Spleen (tissue), 11 donors: ENCODE data around the gene CDX1. TPM values are rescaled to one million over a fixed set of nuclear protein-coding genes. Genes with fewer than 3 reads are reported as not detected.

Experiments used
- DNase-seq: peaks from one replicate; pipeline ENCODE4 v3.0.0-alpha.2; 2020
- H3K27ac ChIP-seq, 8 donors: fragments of 200-600 bp; sonication (generic) in 7 of 8; 1 replicate in 4 of 8; 2 replicates in 4 of 8; pipeline versions ENCODE4 v1.5.0 to v1.8.0; 2016 to 2021; ENCODE audit warnings: inconsistent platforms in 4 of 8, mild to moderate bottlenecking in 4 of 8, moderate library complexity in 1 of 8
- H3K27me3 ChIP-seq, 7 donors: fragments of 200-600 bp; sonication (generic) in 6 of 7; replicated peaks in 1 of 7; 1 replicate in 4 of 7; 2 replicates in 3 of 7; pipeline versions ENCODE4 v1.5.0 to v1.8.0; 2016 to 2021; ENCODE audit warnings: inconsistent platforms in 3 of 7, mild to moderate bottlenecking in 1 of 7
- H3K36me3 ChIP-seq, 6 donors: fragments of 200-600 bp; sonication (generic) in 5 of 6; 1 replicate in 4 of 6; 2 replicates in 2 of 6; pipeline versions ENCODE4 v1.5.0 to v1.8.0; 2016 to 2021; ENCODE audit warnings: inconsistent platforms in 2 of 6
- H3K4me1 ChIP-seq, 6 donors: fragments of 200-600 bp; sonication (generic) in 5 of 6; 1 replicate in 3 of 6; 2 replicates in 3 of 6; pipeline versions ENCODE4 v1.5.0 to v1.8.0; 2016 to 2021; ENCODE audit warnings: inconsistent platforms in 3 of 6
- H3K4me3 ChIP-seq, 8 donors: fragments of 200-600 bp; sonication (generic) in 7 of 8; 1 replicate in 4 of 8; 2 replicates in 4 of 8; pipeline versions ENCODE4 v1.5.0 to v1.8.0; 2016 to 2021; ENCODE audit warnings: inconsistent platforms in 4 of 8, mild to moderate bottlenecking in 4 of 8, moderate library complexity in 2 of 8
- H3K9me3 ChIP-seq, 8 donors: fragments of 200-600 bp; sonication (generic) in 7 of 8; 1 replicate in 4 of 8; 2 replicates in 4 of 8; pipeline versions ENCODE4 v1.5.0 to v1.8.0; 2016 to 2021; ENCODE audit warnings: inconsistent platforms in 4 of 8
- POLR2A ChIP-seq, 3 donors: fragments of 450-650 bp; IDR thresholded peaks; one replicate each; pipeline ENCODE4 v1.5.1; 2017; ENCODE audit warnings: antibody characterized with exemption in 3 of 3, mild to moderate bottlenecking in 1 of 3
- POLR2AphosphoS5 ChIP-seq, 3 donors: sonication (generic); formaldehyde crosslinking; IDR thresholded peaks; one replicate each; pipeline ENCODE4 v1.5.1; 2017; ENCODE audit warnings: antibody characterized with exemption in 3 of 3
- WGBS, 5 donors: extraction: QIAGEN DNeasy Blood & Tissue Kit in 3 of 5; methylation state at CpG; one replicate each; pipeline versions ENCODE4 v1.1.5 to v1.1.7; 2013 to 2018; 5-methylcytosine and 5-hydroxymethylcytosine counted together
- intact Hi-C: fragments of 100-400 bp; cut with DNase I; formaldehyde crosslinking; loops from one replicate; pipeline ENCODE4 v1.15.0; 2023; ENCODE audit warnings: low total_unique reads
- polyA plus RNA-seq, 3 donors: library from polyadenylated mRNA; stranded (reverse); fragments of 200-250 nt; gene quantifications; one replicate each; pipeline ENCODE4 v1.2.1, GENCODE V29; 2013
- total RNA-seq, 7 donors: library from RNA; depleted of rRNA in 3 of 7; stranded (reverse); fragments of >200 nt in 3 of 7; fragmentation: NEBNext Ultra II Directional in 4 of 7; extraction: Animal tissue kit (Norgen Biotek cat#: 25700) in 4 of 7; gene quantifications; one replicate each; pipeline versions ENCODE4 v1.1.0 to v1.2.1, GENCODE V29; 2016 to 2021
- TF ChIP-seq, protein P1 (sequence below), 11 experiments: fragments of 200-600 bp in 7 of 11; fragments of 450-650 bp in 4 of 11; sonication (generic) in 4 of 11; IDR thresholded peaks in 8 of 11; conservative IDR thresholded peaks in 3 of 11; 1 replicate in 7 of 11; 2 replicates in 4 of 11; pipeline versions ENCODE4 v1.4.0 to v1.8.0; 2016 to 2021; ENCODE audit warnings: antibody characterized with exemption in 11 of 11, inconsistent platforms in 4 of 11, mild to moderate bottlenecking in 1 of 11
- donor health status: healthy with polysubstance abuse.
- donor health status: DM: no; HTN: no; CAD: no; lungs with moderate emphysema.
- donor health status: DM: no; HTN: no; CAD: no.
- donor health status: Bipolar disorder and iron deficiency.
- donor health status: healthy.
- donor health status: DM: no; HTN: no; CAD: no.
- donor health status: DM: yes; HTN: yes; CAD: no.

The CDX1 gene
- total and polyA plus RNA-seq, 10 donors: 0.25 to 1.3 (median 0.41) TPM; not detected in 5

DNA sequence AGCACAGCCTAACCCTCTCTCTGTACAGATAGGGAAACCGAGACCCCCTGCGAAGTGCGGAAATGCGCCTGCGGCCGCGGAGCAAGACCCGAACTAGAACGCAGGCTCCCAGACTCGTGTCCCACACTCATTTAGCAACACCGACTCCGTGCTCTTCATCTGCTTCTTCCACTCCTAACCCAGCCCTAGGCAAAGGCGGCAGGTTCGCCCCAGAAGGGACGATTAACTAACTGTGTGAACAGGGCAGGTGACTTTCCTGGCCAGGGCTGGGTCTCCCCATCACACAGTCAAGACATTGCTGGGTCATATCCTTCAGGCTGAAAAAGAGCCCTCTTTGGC, 903 bp downstream of the CDX1 start:
- H3K27ac ChIP-seq: no peak overlapping the region
- no peak for TF ChIP-seq POLR2AphosphoS5 (IDR thresholded peaks at IDR 0.05)
- no peak for TF ChIP-seq POLR2A (IDR thresholded peaks at IDR 0.05)
- TF ChIP-seq, protein P1, sequence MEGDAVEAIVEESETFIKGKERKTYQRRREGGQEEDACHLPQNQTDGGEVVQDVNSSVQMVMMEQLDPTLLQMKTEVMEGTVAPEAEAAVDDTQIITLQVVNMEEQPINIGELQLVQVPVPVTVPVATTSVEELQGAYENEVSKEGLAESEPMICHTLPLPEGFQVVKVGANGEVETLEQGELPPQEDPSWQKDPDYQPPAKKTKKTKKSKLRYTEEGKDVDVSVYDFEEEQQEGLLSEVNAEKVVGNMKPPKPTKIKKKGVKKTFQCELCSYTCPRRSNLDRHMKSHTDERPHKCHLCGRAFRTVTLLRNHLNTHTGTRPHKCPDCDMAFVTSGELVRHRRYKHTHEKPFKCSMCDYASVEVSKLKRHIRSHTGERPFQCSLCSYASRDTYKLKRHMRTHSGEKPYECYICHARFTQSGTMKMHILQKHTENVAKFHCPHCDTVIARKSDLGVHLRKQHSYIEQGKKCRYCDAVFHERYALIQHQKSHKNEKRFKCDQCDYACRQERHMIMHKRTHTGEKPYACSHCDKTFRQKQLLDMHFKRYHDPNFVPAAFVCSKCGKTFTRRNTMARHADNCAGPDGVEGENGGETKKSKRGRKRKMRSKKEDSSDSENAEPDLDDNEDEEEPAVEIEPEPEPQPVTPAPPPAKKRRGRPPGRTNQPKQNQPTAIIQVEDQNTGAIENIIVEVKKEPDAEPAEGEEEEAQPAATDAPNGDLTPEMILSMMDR (IDR thresholded peaks at IDR 0.05 in 8 of 11, conservative IDR thresholded peaks at IDR 0.05 in 3 of 11): no peak
- H3K27me3 ChIP-seq: peaks cover 5 to 63% (median 29%) of the 10 kb centered on the region in 7 donors
- H3K9me3 ChIP-seq: no peaks in the 10 kb centered on the region
- H3K4me3 ChIP-seq: no peak overlapping the region
- intact Hi-C loops: no loop called here
- H3K4me1 ChIP-seq: peaks cover 0 to 25% (median 5%) of the 10 kb centered on the region in 6 donors
- 46 to 85% (median 54%) methylated on average over 14 to 15 of the region's 15 CpGs for WGBS, 5 donors
- H3K36me3 ChIP-seq: no peaks in the 10 kb centered on the region
- DNase-seq: no peak

DNA sequence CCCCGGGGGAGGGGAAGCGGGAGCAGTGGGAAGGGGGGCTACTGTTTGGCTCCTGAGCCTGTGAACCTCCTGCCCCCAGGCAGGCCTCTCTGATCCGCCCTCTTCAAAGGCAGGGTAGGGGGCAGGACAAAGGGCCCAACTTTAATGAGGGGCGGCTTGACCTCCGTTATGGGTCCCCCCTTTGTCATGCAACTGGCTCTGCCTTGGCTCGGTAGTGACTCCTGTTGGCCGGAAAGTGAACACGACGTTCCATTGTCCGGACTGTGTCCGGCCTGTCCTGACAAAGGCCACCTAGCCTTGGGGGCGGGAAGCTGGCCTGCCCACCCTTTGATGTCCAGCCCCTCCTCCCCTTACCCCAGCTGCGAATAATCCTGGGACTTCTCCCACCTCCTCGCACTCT, 1.3 kb downstream of the CDX1 start:
- intact Hi-C loops: no loop called here
- Histone ChIP-seq H3K36me3 (no peaks in the 10 kb centered on the region), H3K9me3 (no peaks in the 10 kb centered on the region), H3K27ac (no peak overlapping the region), H3K4me1 (peaks cover 0 to 24% (median 5%) of the 10 kb centered on the region in 6 donors), H3K27me3 (peaks cover 5 to 63% (median 29%) of the 10 kb centered on the region in 7 donors), H3K4me3 (no peak overlapping the region)
- 81 to 90% (median 87%) methylated on average over 14 of the region's 14 CpGs for WGBS, 5 donors
- no peak for DNase-seq
- TF ChIP-seq POLR2AphosphoS5 (IDR thresholded peaks at IDR 0.05): no peak
- no peak for TF ChIP-seq POLR2A (IDR thresholded peaks at IDR 0.05)
- TF ChIP-seq, protein P1 (IDR thresholded peaks at IDR 0.05 in 8 of 11, conservative IDR thresholded peaks at IDR 0.05 in 3 of 11): no peak

DNA sequence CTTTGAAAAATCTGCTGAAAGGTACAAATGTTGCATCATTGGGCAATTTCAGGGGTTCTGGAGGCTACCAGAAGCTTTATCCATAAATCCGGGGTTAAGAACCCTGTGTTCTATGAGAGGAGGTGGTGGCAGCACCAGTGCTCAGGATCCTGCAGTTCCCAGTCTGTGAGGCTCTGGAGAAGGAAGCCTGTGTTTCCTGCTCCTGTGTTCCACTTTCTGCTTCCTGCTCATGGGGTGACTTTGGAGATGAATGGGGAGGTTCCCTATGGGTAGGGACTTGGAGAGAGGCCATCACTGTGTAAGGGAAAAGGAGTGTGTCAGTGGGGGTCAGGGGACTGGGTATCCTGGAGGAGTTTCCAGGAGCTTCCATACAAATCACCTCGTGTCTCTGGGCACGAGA, 2.3 kb downstream of the CDX1 start:
- intact Hi-C loops: no loop called here
- H3K27me3 ChIP-seq: peaks cover 5 to 63% (median 29%) of the 10 kb centered on the region in 7 donors
- 31 to 50% (median 40%) methylated on average over 3 of the region's 3 CpGs for WGBS, 5 donors
- TF ChIP-seq, protein P1 (IDR thresholded peaks at IDR 0.05 in 8 of 11, conservative IDR thresholded peaks at IDR 0.05 in 3 of 11): no peak
- no peak for TF ChIP-seq POLR2A (IDR thresholded peaks at IDR 0.05)
- TF ChIP-seq POLR2AphosphoS5 (IDR thresholded peaks at IDR 0.05): no peak
- H3K4me1 ChIP-seq: peaks cover 0 to 15% (median 5%) of the 10 kb centered on the region in 6 donors
- no peak overlapping the region for H3K27ac ChIP-seq
- no peak overlapping the region for H3K4me3 ChIP-seq
- no peaks in the 10 kb centered on the region for H3K9me3 ChIP-seq
- no peak for DNase-seq
- no peaks in the 10 kb centered on the region for H3K36me3 ChIP-seq

DNA sequence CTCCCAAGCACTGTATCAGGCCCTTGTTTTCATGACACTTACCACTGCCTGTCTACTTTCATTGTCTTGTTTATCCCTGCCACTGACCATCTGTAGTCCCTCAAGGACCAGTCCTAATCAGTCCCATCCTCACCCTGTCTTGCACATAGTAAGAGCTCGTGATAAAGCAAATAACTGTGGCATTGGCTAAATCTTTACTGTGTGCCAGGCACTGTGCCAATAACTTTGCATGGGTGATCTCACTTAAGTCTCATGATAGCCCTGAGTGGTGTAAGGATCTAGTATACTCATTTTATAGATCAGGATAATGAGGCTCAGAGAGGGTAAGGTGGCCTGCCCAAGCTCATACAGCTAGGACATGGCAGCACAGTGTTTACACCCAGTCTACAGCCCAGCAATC, 5.6 kb downstream of the CDX1 start:
- TF ChIP-seq, protein P1 (IDR thresholded peaks at IDR 0.05 in 8 of 11, conservative IDR thresholded peaks at IDR 0.05 in 3 of 11): no peak
- TF ChIP-seq POLR2A (IDR thresholded peaks at IDR 0.05) (no peak), POLR2AphosphoS5 (IDR thresholded peaks at IDR 0.05) (no peak)
- WGBS, 5 donors: 70 to 94% (median 75%) methylated on average over 1 of the region's 1 CpG
- Histone ChIP-seq H3K27me3 (peaks cover 3 to 55% (median 18%) of the 10 kb centered on the region in 7 donors), H3K9me3 (no peaks in the 10 kb centered on the region), H3K4me1 (peaks cover 0 to 8% (median 2%) of the 10 kb centered on the region in 6 donors), H3K4me3 (no peak overlapping the region), H3K27ac (no peak overlapping the region), H3K36me3 (no peaks in the 10 kb centered on the region)
- intact Hi-C loops: no loop called here
- DNase-seq: no peak
